ENCODE measurements around the gene NPTXR. TPM values are rescaled to one million over a fixed set of nuclear protein-coding genes. Genes with fewer than 3 reads are reported as not detected.

Gene NPTXR
- total and polyA plus RNA-seq, 2 of the 4 experiments (the other 2 are of a cell fraction), result 0.36 to 2.2 TPM

GRCh38 chr22:38843201-38843656 is 599 bp downstream of the NPTXR start:
- H4K5ac ChIP-seq (ENCODE audit: low read depth, low read length), result no peak overlapping the region
- TF ChIP-seq RCOR1 (IDR thresholded peaks at IDR 0.05; ENCODE audit: insufficient replicate concordance, low read length), result peak; percentile 20
- TF ChIP-seq ELK1 (IDR thresholded peaks at IDR 0.05; ENCODE audit: borderline replicate concordance, low read depth, low read length), result no peak
- peak; percentile 47 for TF ChIP-seq RAD21 (IDR thresholded peaks at IDR 0.05; ENCODE audit: low read length)
- peak; percentile 47 for TF ChIP-seq SMC3 (IDR thresholded peaks at IDR 0.05; ENCODE audit: low read depth, low read length)
- TF ChIP-seq CTCF (conservative IDR thresholded peaks at IDR 0.05; ENCODE audit: low read depth, low read length), result peak; percentile 45
- no peak overlapping the region for H3K4ac ChIP-seq (ENCODE audit: low read depth, low read length)
- H3K18ac ChIP-seq (ENCODE audit: low read depth, low read length), result no peak overlapping the region
- H3K9me1 ChIP-seq (ENCODE audit: insufficient read depth, low read length), result no peaks in the 10 kb centered on the region
- no peak overlapping the region for H3K14ac ChIP-seq (replicated peaks; ENCODE audit: low read depth, low read length)
- no TSS peak for BruUV-seq (replicated peaks)
- no peak overlapping the region for H4K8ac ChIP-seq (ENCODE audit: low read depth in 2 of 2, low read length in 2 of 2)
- H4K20me1 ChIP-seq (ENCODE audit: insufficient read depth, low read length), result no peaks in the 10 kb centered on the region
- peak overlapping the region; percentile 41 for H3K4me3 ChIP-seq (ENCODE audit: insufficient read depth, low read depth, low read length)
- ChIA-PET CTCF (interaction anchor here (0.6 to 0.7 kb wide), 2 partner anchors 57 to 74 kb away, joined by 3 to 6 read pairs; no protein-coding TSS in a partner anchor), POLR2A (ENCODE audit: unreplicated experiment) (no interaction called here)
- H2AFZ ChIP-seq (replicated peaks; ENCODE audit: low read length, poor library complexity), result peak overlapping the region; percentile 89
- peak; percentile 81 for DNase-seq
- 4% methylated on average over 16 of the region's 68 CpGs; no CpG with 5 or more reads in 1 of the 2 experiments for WGBS, 2 experiments (ENCODE audit: extremely low coverage in 2 of 2, insufficient read length in 1 of 2)
- H3K79me1 ChIP-seq (ENCODE audit: low read depth in 1 of 2, low read length in 2 of 2), result no peaks in the 10 kb centered on the region
- H2BK5ac ChIP-seq (ENCODE audit: low read depth, low read length, poor library complexity, severe bottlenecking), result no peak overlapping the region
- H3K9me3 ChIP-seq (ENCODE audit: control insufficient read depth, insufficient read depth, low read length), result no peaks in the 10 kb centered on the region
- dilution Hi-C loops (cut with HindIII; ENCODE audit: low sequenced_read_pairs, unreplicated experiment), result no loop called here
- no peak overlapping the region for H2BK120ac ChIP-seq (ENCODE audit: low read depth, low read length)
- no peak overlapping the region for H3K9ac ChIP-seq (ENCODE audit: low read depth, low read length)
- no peaks in the 10 kb centered on the region for H3K4me1 ChIP-seq (ENCODE audit: control insufficient read depth, insufficient read depth, low read length)
- in situ Hi-C loops (cut with MboI; ENCODE audit: low sequenced_read_pairs), result no loop called here
- peak; percentile 86 for ATAC-seq (ENCODE audit: low read depth)
- no peak overlapping the region for H2BK15ac ChIP-seq (ENCODE audit: low read depth, low read length)
- no peak overlapping the region for H3K56ac ChIP-seq (ENCODE audit: extremely low read depth, insufficient read depth, low read length)
- no peak overlapping the region for H2BK20ac ChIP-seq (ENCODE audit: low read depth, low read length)
- peaks cover 25% of the 10 kb centered on the region for H3K27me3 ChIP-seq (ENCODE audit: control insufficient read depth, insufficient read depth, low read length)
- peak overlapping the region; percentile 61 for H2AK9ac ChIP-seq (replicated peaks; ENCODE audit: low read depth, low read length, poor library complexity)
- H2AK5ac ChIP-seq (ENCODE audit: low read depth, low read length), result no peak overlapping the region
- intact Hi-C loops (cut with micrococcal nuclease), result loop anchor here (5.0 kb wide), 1 partner anchor 56 kb away; no protein-coding TSS in a partner anchor
- H3K23ac ChIP-seq (ENCODE audit: low read depth, low read length), result no peak overlapping the region
- H4K91ac ChIP-seq (ENCODE audit: insufficient read depth, low read depth, low read length), result no peak overlapping the region
- H3K36me3 ChIP-seq (ENCODE audit: control insufficient read depth, insufficient read depth, low read length), result no peaks in the 10 kb centered on the region
- peak overlapping the region; percentile 1 for H3K4me2 ChIP-seq (ENCODE audit: low read depth, low read length)
- no peak overlapping the region; the same call in 1 of the 2 replicates for H3K27ac ChIP-seq (ENCODE audit: insufficient read depth, low read length)

All from IMR-90 (cell line).